GM13977 (cell line): ENCODE measurements around the gene COL4A4.

ENCODE experiments used
- DNase-seq: peaks from one replicate; pipeline ENCODE4 v3.0.0; 2012; ENCODE audit warnings: low spot score
- in situ Hi-C: fragments of 300-500 bp; cut with MboI; formaldehyde crosslinking; loops from one replicate; pipeline ENCODE4 v1.12.0; 2022; ENCODE audit warnings: low sequenced_read_pairs, low pct_unique_long_range_greater_than_20kb, mixed read lengths, inconsistent platforms; ENCODE audit not compliant: unreplicated experiment
- TF ChIP-seq, protein P1 (sequence below): IDR thresholded peaks from 2 replicates; pipeline ENCODE4 v1.5.1; 2012; ENCODE audit warnings: mild to moderate bottlenecking, control low read depth; ENCODE audit not compliant: insufficient read depth; ENCODE audit errors: extremely low read depth, missing control alignments

COL4A4 gene

DNA sequence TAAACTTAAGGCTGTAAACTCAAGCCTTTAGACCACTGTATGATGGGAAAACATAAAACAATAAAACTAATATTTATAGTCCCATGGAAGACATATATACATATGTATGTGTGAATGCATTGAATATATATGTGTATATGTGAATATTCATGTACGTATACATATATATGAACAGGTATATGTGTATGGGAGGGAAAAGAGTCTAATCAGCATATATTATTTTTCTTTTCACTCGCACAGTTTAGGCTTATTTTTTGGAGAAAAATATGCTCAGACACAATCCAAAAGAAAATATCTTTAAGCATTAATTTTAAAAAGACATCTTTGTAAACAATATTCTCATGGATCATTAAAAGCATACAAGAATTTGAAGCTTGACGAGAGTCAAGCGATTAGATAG lies 22.7 kb downstream of the COL4A4 start:
- TF ChIP-seq, protein P1, sequence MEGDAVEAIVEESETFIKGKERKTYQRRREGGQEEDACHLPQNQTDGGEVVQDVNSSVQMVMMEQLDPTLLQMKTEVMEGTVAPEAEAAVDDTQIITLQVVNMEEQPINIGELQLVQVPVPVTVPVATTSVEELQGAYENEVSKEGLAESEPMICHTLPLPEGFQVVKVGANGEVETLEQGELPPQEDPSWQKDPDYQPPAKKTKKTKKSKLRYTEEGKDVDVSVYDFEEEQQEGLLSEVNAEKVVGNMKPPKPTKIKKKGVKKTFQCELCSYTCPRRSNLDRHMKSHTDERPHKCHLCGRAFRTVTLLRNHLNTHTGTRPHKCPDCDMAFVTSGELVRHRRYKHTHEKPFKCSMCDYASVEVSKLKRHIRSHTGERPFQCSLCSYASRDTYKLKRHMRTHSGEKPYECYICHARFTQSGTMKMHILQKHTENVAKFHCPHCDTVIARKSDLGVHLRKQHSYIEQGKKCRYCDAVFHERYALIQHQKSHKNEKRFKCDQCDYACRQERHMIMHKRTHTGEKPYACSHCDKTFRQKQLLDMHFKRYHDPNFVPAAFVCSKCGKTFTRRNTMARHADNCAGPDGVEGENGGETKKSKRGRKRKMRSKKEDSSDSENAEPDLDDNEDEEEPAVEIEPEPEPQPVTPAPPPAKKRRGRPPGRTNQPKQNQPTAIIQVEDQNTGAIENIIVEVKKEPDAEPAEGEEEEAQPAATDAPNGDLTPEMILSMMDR: no peak
- DNase-seq: no peak
- in situ Hi-C loops: loop anchor here (25.0 kb wide), 1 partner anchor 621 kb away; no protein-coding TSS in a partner anchor

DNA sequence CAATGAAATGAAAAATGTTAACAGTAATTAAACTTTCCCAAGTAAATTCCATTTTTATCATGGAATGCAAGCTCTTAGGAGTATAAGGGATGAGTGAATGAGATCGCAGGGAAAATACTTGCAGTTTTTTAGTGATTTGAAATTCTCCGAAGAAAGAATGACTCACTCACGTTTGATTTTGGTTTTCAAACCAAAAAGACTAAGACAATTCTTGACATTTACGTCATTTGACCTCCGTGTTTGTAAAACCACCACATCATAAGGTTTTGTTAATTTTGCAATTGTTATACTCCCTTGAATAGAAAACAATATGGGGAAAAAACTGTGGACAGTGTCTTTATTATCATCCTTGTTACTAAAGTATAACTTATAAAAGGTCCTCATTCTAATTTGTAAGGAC lies 29.4 kb downstream of the COL4A4 start:
- in situ Hi-C loops: loop anchor here (25.0 kb wide), 1 partner anchor 628 kb away; no protein-coding TSS in a partner anchor
- no peak for DNase-seq
- TF ChIP-seq, protein P1: no peak

DNA sequence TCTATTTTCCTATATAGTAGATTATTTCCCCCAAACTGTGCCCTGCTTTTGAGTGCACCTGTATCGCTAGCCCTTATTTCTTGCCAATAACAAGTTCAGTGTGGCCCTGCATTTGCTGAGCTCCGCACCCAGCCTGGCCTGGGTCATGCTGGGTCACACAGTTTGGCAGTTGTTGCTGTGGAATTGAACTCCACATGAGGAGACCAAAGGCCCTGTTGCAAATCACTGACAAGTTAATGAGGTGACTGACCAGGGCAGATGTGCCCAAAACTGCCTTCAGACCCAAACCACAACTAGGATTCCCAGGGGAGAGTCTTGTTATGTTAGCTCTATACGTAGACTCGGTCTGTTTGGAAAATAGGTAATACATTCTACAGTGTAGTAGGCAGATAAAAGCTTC lies 31.0 kb downstream of the COL4A4 start:
- in situ Hi-C loops: loop anchor here (25.0 kb wide), 1 partner anchor 629 kb away; no protein-coding TSS in a partner anchor
- DNase-seq: no peak
- TF ChIP-seq, protein P1: no peak

DNA sequence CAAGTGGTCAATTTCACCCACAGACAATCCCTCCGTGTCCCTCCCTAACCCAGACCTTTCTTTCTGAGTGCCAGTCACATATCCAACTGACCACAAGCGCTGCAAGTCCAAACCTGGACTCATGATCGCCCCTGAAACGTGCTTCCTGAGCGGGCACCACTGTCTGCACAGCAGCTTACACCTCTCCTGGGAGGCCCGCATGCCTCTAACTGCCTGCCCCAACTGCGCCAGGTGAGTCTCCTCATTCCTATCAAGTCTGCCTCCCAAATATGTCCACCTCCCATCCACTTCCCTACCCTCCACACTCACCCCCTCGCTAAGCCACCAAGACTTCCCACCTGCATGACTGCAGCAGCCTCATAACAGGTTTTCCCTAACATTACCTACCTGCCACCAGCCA lies 33.4 kb downstream of the COL4A4 start:
- DNase-seq: no peak
- in situ Hi-C loops: loop anchor here (25.0 kb wide), 1 partner anchor 632 kb away; no protein-coding TSS in a partner anchor
- TF ChIP-seq, protein P1: no peak

DNA sequence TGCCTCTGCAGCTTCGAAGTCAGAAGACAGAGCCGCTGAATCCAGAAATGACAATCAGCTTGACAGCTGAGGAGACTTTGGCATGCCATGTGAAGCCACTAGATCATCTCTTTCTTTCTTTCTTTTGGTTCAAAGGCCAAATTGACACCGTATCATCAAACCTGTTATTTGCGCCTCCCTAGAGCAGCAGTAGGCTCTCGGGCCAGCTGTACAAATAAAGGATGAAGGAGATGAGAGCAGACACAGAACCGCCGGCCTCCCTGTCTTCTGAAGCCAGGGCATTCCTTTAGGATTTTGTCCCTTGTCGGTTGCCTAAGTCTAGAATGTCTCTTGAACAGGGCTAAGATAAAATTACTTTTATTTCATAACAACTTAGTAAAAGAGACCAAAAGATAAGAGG lies 36.8 kb downstream of the COL4A4 start:
- TF ChIP-seq, protein P1: no peak
- in situ Hi-C loops: loop anchor here (25.0 kb wide), 1 partner anchor 635 kb away; no protein-coding TSS in a partner anchor
- DNase-seq: no peak

DNA sequence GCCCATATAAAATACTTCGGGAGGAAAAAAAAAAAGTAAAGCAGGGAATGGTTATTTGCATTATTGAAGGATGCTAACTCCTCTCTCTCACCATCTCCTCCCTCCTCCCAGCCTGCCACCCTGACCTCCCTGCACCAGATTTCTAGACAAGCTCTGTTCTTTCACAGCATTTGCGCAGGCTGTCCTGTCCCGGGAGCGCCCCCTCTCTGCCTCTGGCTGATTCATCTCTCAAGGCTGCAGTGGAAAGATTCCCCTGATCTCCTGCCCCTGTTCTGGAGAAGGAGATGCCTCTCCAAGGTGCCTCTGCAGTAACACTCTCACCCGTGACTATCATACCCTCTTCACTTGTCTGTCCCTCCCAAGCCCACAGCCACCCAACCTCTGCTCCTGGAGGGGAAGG lies 38.5 kb downstream of the COL4A4 start:
- no peak for DNase-seq
- in situ Hi-C loops: loop anchor here (25.0 kb wide), 1 partner anchor 637 kb away; no protein-coding TSS in a partner anchor
- TF ChIP-seq, protein P1: peak; percentile 16

DNA sequence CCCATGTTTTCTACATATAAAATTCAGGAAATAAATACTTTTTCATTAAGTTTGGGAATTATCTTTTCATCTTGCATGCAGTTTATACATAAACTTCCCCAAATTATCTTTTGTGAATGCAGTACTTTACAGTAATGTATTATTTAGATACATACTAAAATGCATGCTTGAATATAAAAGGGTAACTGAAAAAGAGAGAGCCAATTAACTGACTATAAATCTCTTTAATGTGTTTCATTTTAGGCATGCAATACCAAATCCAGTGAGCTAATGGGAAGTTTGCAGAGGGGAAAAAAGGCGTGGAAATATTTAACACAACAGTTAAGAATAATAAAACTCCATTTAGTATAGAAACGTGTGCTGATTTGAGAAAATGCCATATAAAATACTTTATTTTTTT lies 39.2 kb downstream of the COL4A4 start:
- no peak for DNase-seq
- TF ChIP-seq, protein P1: no peak
- in situ Hi-C loops: loop anchor here (25.0 kb wide), 2 partner anchors 313 to 637 kb away; no protein-coding TSS in a partner anchor
